Subcutaneous abdominal adipose tissue (tissue), 5 donors: ENCODE data around the gene ARVCF.

ENCODE experiments used
- H3K27ac ChIP-seq: one replicate; pipeline ENCODE4 v1.7.0; 2013; ENCODE audit warnings: low read depth, mild to moderate bottlenecking, inconsistent platforms, low read length, moderate library complexity
- H3K27me3 ChIP-seq, 5 donors: one replicate each; pipeline ENCODE4 v1.7.0; 2013; ENCODE audit warnings: low read length in 5 of 5, inconsistent platforms in 1 of 5; ENCODE audit not compliant: control insufficient read depth in 5 of 5, insufficient read depth in 4 of 5
- H3K36me3 ChIP-seq, 5 donors: one replicate each; pipeline ENCODE4 v1.7.0; 2013; ENCODE audit warnings: low read length in 5 of 5; ENCODE audit not compliant: control insufficient read depth in 5 of 5, insufficient read depth in 5 of 5
- H3K4me1 ChIP-seq, 5 donors: one replicate each; pipeline ENCODE4 v1.7.0; 2013; ENCODE audit warnings: low read length in 5 of 5, mild to moderate bottlenecking in 3 of 5, moderate library complexity in 1 of 5; ENCODE audit not compliant: control insufficient read depth in 5 of 5, insufficient read depth in 5 of 5
- H3K4me3 ChIP-seq, 5 donors: one replicate each; pipeline ENCODE4 v1.7.0; 2013; ENCODE audit warnings: low read length in 5 of 5, low read depth in 1 of 5
- H3K9ac ChIP-seq, 5 donors: one replicate each; pipeline ENCODE4 v1.7.0; 2013; ENCODE audit warnings: low read length in 5 of 5, mild to moderate bottlenecking in 4 of 5, moderate library complexity in 3 of 5
- H3K9me3 ChIP-seq, 5 donors: one replicate each; pipeline ENCODE4 v1.7.0; 2013; ENCODE audit warnings: low read length in 5 of 5; ENCODE audit not compliant: control insufficient read depth in 5 of 5
- donor health status: healthy.
- donor health status: healthy.
- donor health status: healthy.
- donor health status: healthy.
- donor health status: healthy.

Gene ARVCF

DNA sequence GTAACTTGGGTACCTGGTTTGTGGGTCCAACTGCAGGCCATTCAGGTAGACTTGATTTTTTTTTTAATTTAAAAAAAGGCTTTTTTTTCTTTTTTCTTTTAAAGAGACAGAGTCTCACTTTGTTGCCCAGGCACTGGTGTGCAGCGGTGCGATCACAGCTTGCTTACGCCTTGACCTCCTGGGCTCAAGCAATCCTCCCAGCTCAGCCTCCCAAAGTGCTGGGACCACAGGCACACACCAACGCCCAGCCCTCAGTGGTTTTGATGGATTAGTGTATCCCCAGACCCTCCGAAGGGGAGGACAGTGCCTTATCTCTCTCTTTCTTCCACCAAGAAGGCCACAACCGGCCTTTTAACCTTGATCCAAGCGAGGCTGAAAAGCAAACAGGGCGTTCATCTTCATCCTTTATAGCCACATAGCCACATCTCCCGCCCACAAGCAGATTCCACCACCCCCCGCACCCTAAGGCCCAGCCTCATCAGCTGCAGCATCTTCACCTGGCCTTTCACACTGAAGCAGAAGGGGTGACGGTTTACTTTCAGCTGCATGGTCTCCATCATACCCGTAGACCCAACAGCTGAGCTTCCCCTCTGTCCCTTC is 92.6 kb downstream of the ARVCF start:
- H3K36me3 ChIP-seq = peaks cover 0 to 8% (median 3%) of the 10 kb centered on the region in 5 donors
- no peak overlapping the region for H3K27ac ChIP-seq
- H3K9me3 ChIP-seq = no peaks in the 10 kb centered on the region
- H3K27me3 ChIP-seq = no peaks in the 10 kb centered on the region
- H3K4me3 ChIP-seq = no peak overlapping the region
- no peak overlapping the region for H3K9ac ChIP-seq
- no peaks in the 10 kb centered on the region for H3K4me1 ChIP-seq

DNA sequence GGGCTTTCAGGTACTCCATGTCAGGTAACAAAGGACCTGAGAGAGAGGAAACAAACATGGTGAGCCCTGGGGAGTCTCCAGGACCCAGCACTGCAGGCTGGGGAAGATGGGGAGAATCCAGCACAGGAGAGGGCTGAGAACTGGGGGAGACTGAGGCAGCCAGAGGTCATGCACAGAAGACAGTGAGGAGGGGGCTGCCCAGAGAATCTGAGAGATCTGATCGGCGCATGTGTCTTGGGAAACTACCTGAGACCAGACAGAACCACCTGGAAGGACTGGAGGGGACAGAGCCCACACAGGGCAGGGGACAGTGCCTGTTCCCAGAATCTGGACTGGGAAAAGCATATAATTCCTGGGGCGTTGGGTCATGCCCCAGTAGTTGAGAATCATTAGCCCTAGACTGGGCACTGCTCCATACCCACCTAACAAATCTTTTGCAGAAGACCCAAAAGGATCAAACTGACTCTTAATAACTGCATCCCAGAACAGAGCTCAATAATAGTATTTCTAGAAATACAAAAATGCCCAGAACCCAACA is 95.0 kb downstream of the ARVCF start:
- Histone ChIP-seq H3K27ac (no peak overlapping the region), H3K9me3 (no peaks in the 10 kb centered on the region), H3K27me3 (no peaks in the 10 kb centered on the region), H3K4me1 (peaks cover 0 to 9% (median 0%) of the 10 kb centered on the region in 5 donors), H3K4me3 (no peak overlapping the region), H3K36me3 (peaks cover 0 to 31% (median 25%) of the 10 kb centered on the region in 5 donors), H3K9ac (no peak overlapping the region)
